ENCODE data around the gene TRIP10. TPM values are rescaled to one million over a fixed set of nuclear protein-coding genes. Genes with fewer than 3 reads are reported as not detected.
A peak's percentile ranks its signal among the peaks of the same experiment; 100 is the strongest.
"Not testable (repeated sequence)": the region's sequence is repeated elsewhere in the genome, so short reads cannot be mapped to it uniquely, and the experiment has no call there.

Gene TRIP10
- polyA plus RNA-seq, 1 donor = 58.5 TPM

- no peak for DNase-seq (ENCODE audit: low read depth)
These were observed 1.3 kb downstream of the TRIP10 start for GRCh38 chr19:6740589-6741343.

- DNase-seq (ENCODE audit: low read depth) = no peak
These were observed 3.6 kb downstream of the TRIP10 start for GRCh38 chr19:6743066-6743465.

- no peak for DNase-seq (ENCODE audit: low read depth)
These were observed 4.4 kb downstream of the TRIP10 start for GRCh38 chr19:6743714-6744380.

GRCh38 chr19:6744381-6745301 lies 5.2 kb downstream of the TRIP10 start:
- peak; percentile 74 for DNase-seq (ENCODE audit: low read depth)

GRCh38 chr19:6745965-6746364 lies 6.5 kb downstream of the TRIP10 start:
- DNase-seq (ENCODE audit: low read depth) = no peak

GRCh38 chr19:6748543-6748942 lies 9.1 kb downstream of the TRIP10 start:
- DNase-seq (ENCODE audit: low read depth) = not testable (repeated sequence)

- DNase-seq (ENCODE audit: low read depth) = no peak
These were observed 10.6 kb downstream of the TRIP10 start for GRCh38 chr19:6750062-6750461.

GRCh38 chr19:6751189-6751588 lies 11.7 kb downstream of the TRIP10 start:
- DNase-seq (ENCODE audit: low read depth) = no peak

GRCh38 chr19:6752256-6753177 lies 13.0 kb downstream of the TRIP10 start:
- no peak for DNase-seq (ENCODE audit: low read depth)

- DNase-seq (ENCODE audit: low read depth) = no peak
These were observed 13.9 kb downstream of the TRIP10 start for GRCh38 chr19:6753178-6754031.

GRCh38 chr19:6754136-6754535 lies 14.7 kb downstream of the TRIP10 start:
- DNase-seq (ENCODE audit: low read depth) = no peak

- no peak for DNase-seq (ENCODE audit: low read depth)
These were observed 15.4 kb downstream of the TRIP10 start for GRCh38 chr19:6754653-6755463.

- no peak for DNase-seq (ENCODE audit: low read depth)
These were observed 21.1 kb downstream of the TRIP10 start for GRCh38 chr19:6760606-6761005.

GRCh38 chr19:6761053-6761676 lies 21.7 kb downstream of the TRIP10 start:
- no peak for DNase-seq (ENCODE audit: low read depth)

GRCh38 chr19:6762253-6762797 lies 22.8 kb downstream of the TRIP10 start:
- not testable (repeated sequence) for DNase-seq (ENCODE audit: low read depth)

GRCh38 chr19:6765738-6766356 lies 26.4 kb downstream of the TRIP10 start:
- no peak for DNase-seq (ENCODE audit: low read depth)

- DNase-seq (ENCODE audit: low read depth) = no peak
These were observed 27.0 kb downstream of the TRIP10 start for GRCh38 chr19:6766357-6767080.

- no peak for DNase-seq (ENCODE audit: low read depth)
These were observed 27.5 kb downstream of the TRIP10 start for GRCh38 chr19:6767081-6767356.
